Naive thymus-derived CD4-positive, alpha-beta T cell (primary cell): ENCODE data around the gene ZNF654. TPM values are rescaled to one million over a fixed set of nuclear protein-coding genes. Genes with fewer than 3 reads are reported as not detected.

Experiments
- ATAC-seq: fragments of 150-1000 bp; cut with Tn5 transposase; 2 replicates; pipeline ENCODE4 v1.10.0; 2021; ENCODE audit warnings: mild to moderate bottlenecking, moderate library complexity
- CTCF ChIA-PET: fragments of 350-600 bp; sonication (Branson Sonifier 250); formaldehyde crosslinking; loops from one replicate; lab custom pipeline; 2021; ENCODE audit warnings: antibody characterized with exemption; lab: Charles Lee
- POLR2A ChIA-PET: fragments of 350-600 bp; sonication (Branson Sonifier 250); formaldehyde crosslinking; loops from one replicate; lab custom pipeline; 2021; ENCODE audit warnings: antibody characterized with exemption, inconsistent platforms; lab: Charles Lee
- DNase-seq, 9 donors: peaks; one replicate each; pipeline versions ENCODE4 v3.0.0 to v3.0.0-alpha.2; 2020 to 2022; ENCODE audit warnings: mixed read lengths in 1 of 9
- H3K27ac ChIP-seq: one replicate; pipeline ENCODE4 v1.7.0; 2013; ENCODE audit warnings: mild to moderate bottlenecking, low read depth, low read length, moderate library complexity
- H3K27me3 ChIP-seq, 2 donors: one replicate each; pipeline ENCODE4 v1.7.0; 2013; ENCODE audit warnings: low read length in 2 of 2, mild to moderate bottlenecking in 2 of 2, moderate library complexity in 2 of 2; ENCODE audit not compliant: control insufficient read depth in 2 of 2, insufficient read depth in 2 of 2
- H3K36me3 ChIP-seq, 3 experiments: 1 replicate in 2 of 3; 2 replicates in 1 of 3; pipeline ENCODE4 v1.7.0; 2013; ENCODE audit warnings: low read length in 3 of 3, mild to moderate bottlenecking in 3 of 3, moderate library complexity in 1 of 3; ENCODE audit not compliant: insufficient read depth in 3 of 3, control insufficient read depth in 2 of 3
- H3K4me1 ChIP-seq, 2 donors: one replicate each; pipeline ENCODE4 v1.7.0; 2013; ENCODE audit warnings: low read length in 2 of 2, mild to moderate bottlenecking in 2 of 2, moderate library complexity in 1 of 2; ENCODE audit not compliant: control insufficient read depth in 2 of 2, insufficient read depth in 2 of 2
- H3K4me3 ChIP-seq: 2 replicates; pipeline ENCODE4 v1.7.0; 2013; ENCODE audit warnings: mild to moderate bottlenecking, low read length
- H3K9me3 ChIP-seq, 3 experiments: 1 replicate in 2 of 3; 2 replicates in 1 of 3; pipeline ENCODE4 v1.7.0; 2013; ENCODE audit warnings: low read length in 3 of 3; ENCODE audit not compliant: control insufficient read depth in 2 of 3
- H3K27ac Mint-ChIP-seq, 9 donors: one replicate each; pipeline ENCODE4 v1.8.0; 2020 to 2022; ENCODE audit warnings: mixed read lengths in 9 of 9, mild to moderate bottlenecking in 8 of 9, moderate library complexity in 5 of 9, inconsistent platforms in 2 of 9
- H3K27me3 Mint-ChIP-seq, 5 donors: one replicate each; pipeline ENCODE4 v1.8.0; 2021 to 2022; ENCODE audit warnings: mixed read lengths in 5 of 5, mild to moderate bottlenecking in 1 of 5
- H3K36me3 Mint-ChIP-seq, 5 donors: one replicate each; pipeline ENCODE4 v1.8.0; 2020 to 2022; ENCODE audit warnings: mixed read lengths in 5 of 5, mild to moderate bottlenecking in 3 of 5, inconsistent platforms in 1 of 5
- H3K4me1 Mint-ChIP-seq, 7 donors: one replicate each; pipeline ENCODE4 v1.8.0; 2020 to 2022; ENCODE audit warnings: mixed read lengths in 7 of 7, mild to moderate bottlenecking in 3 of 7, inconsistent platforms in 1 of 7
- H3K4me3 Mint-ChIP-seq, 10 donors: one replicate each; pipeline ENCODE4 v1.8.0; 2020 to 2022; ENCODE audit warnings: mild to moderate bottlenecking in 10 of 10, mixed read lengths in 10 of 10, moderate library complexity in 6 of 10, inconsistent platforms in 2 of 10
- H3K9me3 Mint-ChIP-seq, 11 donors: one replicate each; pipeline ENCODE4 v1.8.0; 2020 to 2022; ENCODE audit warnings: mixed read lengths in 11 of 11, mild to moderate bottlenecking in 4 of 11, inconsistent platforms in 1 of 11, moderate library complexity in 1 of 11
- intact Hi-C, 2 donors: fragments of 100-400 bp; cut with micrococcal nuclease; formaldehyde crosslinking; loops; one replicate each; pipeline ENCODE4 v1.15.1; 2023
- polyA plus RNA-seq, 2 donors: library from polyadenylated mRNA; unstranded; fragments of 300-500 nt; fragmentation: Illumina TruSeq; gene quantifications; one replicate each; pipeline ENCODE4 v1.2.3, GENCODE V29; 2021
- total RNA-seq, 6 experiments: library from RNA in 5 of 6; stranded (reverse) in 5 of 6; gene quantifications; 1 replicate in 5 of 6; 2 replicates in 1 of 6; pipeline ENCODE4 v1.2.3 and lab custom pipeline; 2021 to 2026

The ZNF654 gene
- total and polyA plus RNA-seq, 7 experiments from 2014 or later: 11.4 to 32.2 (median 13.3) TPM

DNA sequence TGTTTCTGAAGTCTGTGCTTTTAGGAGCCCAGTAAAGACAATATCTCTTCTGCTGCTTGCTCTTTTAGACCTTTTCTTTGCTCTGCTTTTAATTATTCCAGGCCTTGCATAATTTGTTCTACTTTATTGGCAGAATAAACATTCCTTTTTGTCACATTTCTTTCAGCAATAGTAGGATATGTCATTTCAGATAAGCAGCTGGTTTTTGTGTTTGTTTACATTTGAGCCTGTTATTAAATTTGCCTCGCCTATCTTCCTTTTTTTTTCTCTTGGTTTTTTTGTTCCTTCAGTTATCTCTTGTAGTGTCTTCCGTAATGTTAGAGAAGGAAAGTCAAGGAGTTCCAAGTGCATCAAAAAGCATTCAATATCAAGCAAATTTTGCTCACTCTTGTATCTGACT is 16.4 kb downstream of the ZNF654 start:
- Mint-ChIP-seq H3K27ac (peak overlapping the region in 4 of 9 donors; percentile 0 to 34 (median 14)), H3K27me3 (no peaks in the 10 kb centered on the region), H3K9me3 (peaks cover 0 to 14% (median 2%) of the 10 kb centered on the region in 11 donors), H3K4me1 (peaks cover 30 to 89% (median 78%) of the 10 kb centered on the region in 7 donors), H3K36me3 (peaks cover 0 to 36% (median 26%) of the 10 kb centered on the region in 5 donors), H3K4me3 (peak overlapping the region in 5 of 10 donors; percentile 13 to 30 (median 25))
- Histone ChIP-seq H3K27ac (no peak overlapping the region), H3K4me3 (no peak overlapping the region), H3K9me3 (no peaks in the 10 kb centered on the region), H3K27me3 (no peaks in the 10 kb centered on the region), H3K36me3 (no peaks in the 10 kb centered on the region), H3K4me1 (peaks cover 0 to 16% of the 10 kb centered on the region in 2 donors)
- POLR2A ChIA-PET: no interaction called here
- CTCF ChIA-PET: no interaction called here
- ATAC-seq (no peak), DNase-seq (no peak)
- intact Hi-C loops: no loop called here

GRCh38 chr3:88076712-88077111 is 17.7 kb downstream of the ZNF654 start:
- H3K4me3 ChIP-seq: no peak overlapping the region
- no peak overlapping the region for H3K27ac ChIP-seq
- H3K27ac Mint-ChIP-seq: peak overlapping the region in 1 of 9 donors; percentile 17
- H3K27me3 Mint-ChIP-seq: no peaks in the 10 kb centered on the region
- H3K4me1 Mint-ChIP-seq: peaks cover 30 to 94% (median 86%) of the 10 kb centered on the region in 7 donors
- ChIA-PET POLR2A (no interaction called here), CTCF (no interaction called here)
- peaks cover 0 to 7% (median 1%) of the 10 kb centered on the region in 11 donors for H3K9me3 Mint-ChIP-seq
- H3K4me3 Mint-ChIP-seq: peak overlapping the region in 2 of 10 donors; percentile 3 to 16
- H3K4me1 ChIP-seq: peaks cover 0 to 16% of the 10 kb centered on the region in 2 donors
- no peak for ATAC-seq
- no peaks in the 10 kb centered on the region for H3K9me3 ChIP-seq
- no peaks in the 10 kb centered on the region for H3K36me3 ChIP-seq
- no peaks in the 10 kb centered on the region for H3K27me3 ChIP-seq
- peaks cover 0 to 36% (median 26%) of the 10 kb centered on the region in 5 donors for H3K36me3 Mint-ChIP-seq
- no peak for DNase-seq
- intact Hi-C loops: loop anchor here in 1 of 2 donors (2.0 kb wide), 1 partner anchor 14 kb away; no protein-coding TSS in a partner anchor

DNA sequence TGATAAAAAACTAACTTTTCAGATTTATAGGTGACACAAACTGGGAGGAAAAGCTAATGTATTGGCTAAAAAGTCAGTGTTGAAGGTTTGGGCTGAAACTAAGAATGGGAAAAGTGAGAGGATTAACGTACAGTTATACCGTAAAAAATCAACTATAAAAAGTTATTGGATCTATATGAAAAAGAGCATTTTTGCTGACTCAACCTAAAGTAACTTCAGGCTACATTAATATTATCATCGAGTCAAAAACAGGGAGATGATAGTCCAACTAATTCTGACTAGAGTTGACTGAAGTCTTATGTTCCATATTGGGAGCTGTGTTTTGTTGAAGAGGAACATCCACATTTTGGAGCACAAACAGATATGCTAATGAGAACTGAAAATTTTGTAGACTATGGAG is 19.9 kb downstream of the ZNF654 start:
- peaks cover 37 to 90% (median 84%) of the 10 kb centered on the region in 7 donors for H3K4me1 Mint-ChIP-seq
- H3K4me3 Mint-ChIP-seq: peak overlapping the region in 1 of 10 donors; percentile 34
- no peak for DNase-seq
- no peak overlapping the region for H3K4me3 ChIP-seq
- intact Hi-C loops: no loop called here
- no peak for ATAC-seq
- H3K36me3 ChIP-seq: no peaks in the 10 kb centered on the region
- no peaks in the 10 kb centered on the region for H3K9me3 ChIP-seq
- H3K27ac Mint-ChIP-seq: peak overlapping the region in 1 of 9 donors; percentile 10
- H3K36me3 Mint-ChIP-seq: peaks cover 0 to 38% (median 26%) of the 10 kb centered on the region in 5 donors
- POLR2A ChIA-PET: no interaction called here
- no peak overlapping the region for H3K27ac ChIP-seq
- no peaks in the 10 kb centered on the region for H3K27me3 ChIP-seq
- H3K4me1 ChIP-seq: peaks cover 0 to 7% of the 10 kb centered on the region in 2 donors
- CTCF ChIA-PET: interaction anchor here (1.4 kb wide), 1 partner anchor 10 kb away, joined by 3 read pairs; no protein-coding TSS in a partner anchor
- H3K27me3 Mint-ChIP-seq: no peaks in the 10 kb centered on the region
- peaks cover 0 to 1% (median 0%) of the 10 kb centered on the region in 11 donors for H3K9me3 Mint-ChIP-seq

DNA sequence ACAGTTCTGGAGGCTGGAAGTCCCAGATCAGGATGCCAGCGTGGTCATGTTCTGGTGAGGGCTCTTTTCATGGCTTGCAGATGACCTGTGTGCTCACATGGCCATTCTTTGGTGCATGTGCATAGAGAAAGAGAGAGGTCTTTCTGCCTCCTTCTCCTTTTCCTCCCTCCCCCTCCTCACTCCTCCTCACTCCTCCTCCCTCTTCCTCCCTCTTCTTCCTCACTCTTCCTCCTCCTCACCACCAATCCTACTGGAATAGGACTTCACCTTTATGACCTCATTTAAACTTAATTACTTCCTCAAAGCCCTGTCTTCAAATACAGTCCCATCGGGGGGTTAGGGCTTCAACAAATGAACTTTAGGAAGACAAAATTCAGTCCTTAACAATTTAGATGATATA is 23.8 kb downstream of the ZNF654 start:
- no peaks in the 10 kb centered on the region for H3K27me3 ChIP-seq
- peaks cover 0 to 35% (median 29%) of the 10 kb centered on the region in 5 donors for H3K36me3 Mint-ChIP-seq
- intact Hi-C loops: loop anchor here in 1 of 2 donors (1.0 kb wide), 1 partner anchor 10 kb away; no protein-coding TSS in a partner anchor
- no peak overlapping the region for H3K27ac ChIP-seq
- no peak overlapping the region for H3K4me3 Mint-ChIP-seq
- ChIA-PET CTCF (no interaction called here), POLR2A (interaction anchor here (1.0 kb wide), 1 partner anchor 67 kb away, joined by 4 read pairs; the partner anchor contains the start of gene C3orf38)
- H3K4me1 ChIP-seq: no peaks in the 10 kb centered on the region
- H3K4me3 ChIP-seq: no peak overlapping the region
- no peak for DNase-seq
- H3K27ac Mint-ChIP-seq: peak overlapping the region in 2 of 9 donors; percentile 10 to 41
- H3K9me3 Mint-ChIP-seq: peaks cover 0 to 1% (median 0%) of the 10 kb centered on the region in 11 donors
- ATAC-seq: no peak
- H3K36me3 ChIP-seq: peaks cover 0 to 8% (median 0%) of the 10 kb centered on the region in 3 experiments
- no peaks in the 10 kb centered on the region for H3K27me3 Mint-ChIP-seq
- peaks cover 24 to 66% (median 60%) of the 10 kb centered on the region in 7 donors for H3K4me1 Mint-ChIP-seq
- no peaks in the 10 kb centered on the region for H3K9me3 ChIP-seq

DNA sequence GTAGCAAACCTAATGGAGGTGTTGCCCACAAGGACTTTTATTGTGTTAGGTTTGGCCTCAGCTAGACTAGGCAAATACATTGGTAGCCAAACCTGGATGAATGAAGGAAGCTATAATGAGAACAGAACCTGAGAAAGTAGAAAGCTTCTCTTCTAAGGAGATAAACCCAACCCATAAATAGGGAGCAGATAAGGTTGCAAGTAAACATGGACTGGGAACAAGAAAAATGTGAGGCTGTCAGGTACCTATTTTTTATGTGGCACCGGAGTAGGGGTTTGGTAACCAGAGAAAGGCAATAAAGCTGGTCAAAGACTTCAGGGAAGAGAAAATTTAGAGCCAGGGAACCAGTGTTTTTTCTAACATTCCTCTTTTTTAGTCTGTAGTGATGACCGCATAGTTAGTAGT is 25.0 kb downstream of the ZNF654 start:
- Mint-ChIP-seq H3K4me1 (peaks cover 18 to 58% (median 47%) of the 10 kb centered on the region in 7 donors), H3K4me3 (no peak overlapping the region), H3K27ac (peak overlapping the region in 3 of 9 donors; percentile 6 to 43 (median 8)), H3K9me3 (peaks cover 0 to 4% (median 0%) of the 10 kb centered on the region in 11 donors), H3K36me3 (peaks cover 0 to 42% (median 32%) of the 10 kb centered on the region in 5 donors), H3K27me3 (no peaks in the 10 kb centered on the region)
- Histone ChIP-seq H3K4me1 (no peaks in the 10 kb centered on the region), H3K9me3 (no peaks in the 10 kb centered on the region), H3K27ac (no peak overlapping the region), H3K4me3 (no peak overlapping the region), H3K27me3 (no peaks in the 10 kb centered on the region), H3K36me3 (peaks cover 0 to 8% (median 0%) of the 10 kb centered on the region in 3 experiments)
- ChIA-PET CTCF (no interaction called here), POLR2A (interaction anchor here (0.6 kb wide), 1 partner anchor 20 kb away, joined by 3 read pairs; no protein-coding TSS in a partner anchor)
- DNase-seq (no peak), ATAC-seq (no peak)
- intact Hi-C loops: no loop called here

DNA sequence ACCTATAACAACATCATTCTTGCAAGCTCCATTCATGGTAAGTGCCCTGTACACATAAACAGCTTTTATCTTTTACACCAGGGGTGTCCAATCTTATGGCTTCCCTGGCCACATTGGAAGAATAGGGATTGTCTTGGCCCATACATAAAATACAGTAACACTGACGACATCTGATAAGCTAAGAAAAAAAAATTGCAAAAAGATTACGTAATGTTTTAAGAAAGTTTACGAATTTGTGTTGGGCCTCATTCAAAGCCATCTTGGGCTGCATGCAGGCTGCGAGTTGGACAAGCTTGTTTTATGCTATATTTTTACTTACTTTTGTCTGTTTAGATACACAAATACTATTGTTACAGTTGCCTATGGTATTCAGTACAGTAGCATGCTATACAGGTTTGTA is 31.6 kb downstream of the ZNF654 start:
- ATAC-seq (no peak), DNase-seq (no peak)
- no peak overlapping the region for H3K27ac ChIP-seq
- Mint-ChIP-seq H3K4me1 (peaks cover 6 to 24% (median 13%) of the 10 kb centered on the region in 7 donors), H3K27me3 (no peaks in the 10 kb centered on the region), H3K9me3 (peaks cover 0 to 10% (median 4%) of the 10 kb centered on the region in 11 donors), H3K36me3 (peaks cover 19 to 73% (median 48%) of the 10 kb centered on the region in 5 donors), H3K27ac (no peak overlapping the region), H3K4me3 (no peak overlapping the region)
- POLR2A ChIA-PET: no interaction called here
- no peaks in the 10 kb centered on the region for H3K27me3 ChIP-seq
- intact Hi-C loops: no loop called here
- CTCF ChIA-PET: interaction anchor here (1.0 to 1.3 kb wide), 2 partner anchors 23 to 89 kb away, joined by 3 read pairs; no protein-coding TSS in a partner anchor
- no peaks in the 10 kb centered on the region for H3K9me3 ChIP-seq
- no peak overlapping the region for H3K4me3 ChIP-seq
- H3K36me3 ChIP-seq: peaks cover 0 to 19% (median 0%) of the 10 kb centered on the region in 3 experiments
- H3K4me1 ChIP-seq: no peaks in the 10 kb centered on the region
